BE2C (cell line): ENCODE measurements around the gene ENOX1.

Experiments used
- DNase-seq: peaks from one replicate; pipeline ENCODE4 v3.0.0-alpha.2; 2020
- H3K27me3 ChIP-seq: fragments of 250-450 bp; sonication (Bioruptor Pico); 2 replicates; pipeline ENCODE4 v1.5.1; 2020; ENCODE audit warnings: mild to moderate bottlenecking
- H3K36me3 ChIP-seq: fragments of 250-450 bp; sonication (Bioruptor Pico); 2 replicates; pipeline ENCODE4 v1.5.1; 2020; ENCODE audit warnings: mild to moderate bottlenecking
- H3K4me1 ChIP-seq: fragments of 250-450 bp; sonication (Bioruptor Pico); 2 replicates; pipeline ENCODE4 v1.5.1; 2020
- H3K4me3 ChIP-seq: 2 replicates; pipeline ENCODE4 v1.5.1; 2011; ENCODE audit warnings: low read depth, low read length
- H3K9me3 ChIP-seq: fragments of 250-450 bp; sonication (Bioruptor Pico); 2 replicates; pipeline ENCODE4 v1.5.1; 2020
- TF ChIP-seq, protein P1 (sequence below): IDR thresholded peaks from 2 replicates; pipeline ENCODE4 v1.5.1; 2012; ENCODE audit warnings: mild to moderate bottlenecking, low read depth, low read length

Gene ENOX1

GRCh38 chr13:43221611-43222010 is 565.2 kb downstream of the ENOX1 start:
- TF ChIP-seq, protein P1, sequence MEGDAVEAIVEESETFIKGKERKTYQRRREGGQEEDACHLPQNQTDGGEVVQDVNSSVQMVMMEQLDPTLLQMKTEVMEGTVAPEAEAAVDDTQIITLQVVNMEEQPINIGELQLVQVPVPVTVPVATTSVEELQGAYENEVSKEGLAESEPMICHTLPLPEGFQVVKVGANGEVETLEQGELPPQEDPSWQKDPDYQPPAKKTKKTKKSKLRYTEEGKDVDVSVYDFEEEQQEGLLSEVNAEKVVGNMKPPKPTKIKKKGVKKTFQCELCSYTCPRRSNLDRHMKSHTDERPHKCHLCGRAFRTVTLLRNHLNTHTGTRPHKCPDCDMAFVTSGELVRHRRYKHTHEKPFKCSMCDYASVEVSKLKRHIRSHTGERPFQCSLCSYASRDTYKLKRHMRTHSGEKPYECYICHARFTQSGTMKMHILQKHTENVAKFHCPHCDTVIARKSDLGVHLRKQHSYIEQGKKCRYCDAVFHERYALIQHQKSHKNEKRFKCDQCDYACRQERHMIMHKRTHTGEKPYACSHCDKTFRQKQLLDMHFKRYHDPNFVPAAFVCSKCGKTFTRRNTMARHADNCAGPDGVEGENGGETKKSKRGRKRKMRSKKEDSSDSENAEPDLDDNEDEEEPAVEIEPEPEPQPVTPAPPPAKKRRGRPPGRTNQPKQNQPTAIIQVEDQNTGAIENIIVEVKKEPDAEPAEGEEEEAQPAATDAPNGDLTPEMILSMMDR: no peak
- peaks cover 4% of the 10 kb centered on the region; the same call in 1 of the 2 replicates for H3K4me1 ChIP-seq
- no peaks in the 10 kb centered on the region for H3K9me3 ChIP-seq
- H3K36me3 ChIP-seq: no peaks in the 10 kb centered on the region
- H3K4me3 ChIP-seq: no peak overlapping the region
- DNase-seq: no peak
- no peaks in the 10 kb centered on the region for H3K27me3 ChIP-seq

DNA sequence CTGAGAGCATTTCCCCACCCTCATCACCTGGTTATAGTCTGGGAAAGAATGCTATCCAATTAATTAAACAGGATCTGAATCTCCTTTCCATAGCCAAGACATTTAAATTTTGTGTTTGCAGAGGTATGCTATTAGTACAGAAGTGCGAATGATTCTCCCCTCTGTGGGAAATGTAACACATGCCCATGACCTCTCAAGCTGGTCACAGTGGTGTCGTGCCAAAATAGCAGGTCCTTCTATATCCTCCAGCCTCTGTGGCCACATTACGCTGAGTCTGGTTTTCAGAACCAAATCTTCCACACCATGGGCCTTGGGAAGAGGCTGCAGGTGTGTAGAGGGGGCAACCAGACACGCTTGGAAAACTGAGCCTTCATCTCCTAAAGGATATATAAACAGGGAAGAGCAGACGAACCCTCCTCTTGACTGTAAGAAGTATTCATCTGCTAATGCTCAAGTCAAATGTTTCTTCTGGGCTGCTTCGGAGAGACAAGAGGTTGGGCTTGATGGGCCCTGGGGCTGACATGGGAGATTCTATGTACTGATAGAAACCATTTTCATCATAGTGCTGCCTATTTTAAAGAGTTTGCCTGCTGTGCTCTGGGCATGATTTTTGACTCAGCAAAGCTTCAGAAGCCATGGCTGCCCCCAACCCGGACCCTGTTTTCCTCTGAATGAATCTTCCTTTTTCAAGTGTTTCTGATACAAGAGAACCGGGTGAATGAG is 565.7 kb downstream of the ENOX1 start:
- TF ChIP-seq, protein P1: no peak
- Histone ChIP-seq H3K4me3 (no peak overlapping the region), H3K9me3 (no peaks in the 10 kb centered on the region), H3K27me3 (no peaks in the 10 kb centered on the region), H3K4me1 (peaks cover 4% of the 10 kb centered on the region; the same call in 1 of the 2 replicates), H3K36me3 (no peaks in the 10 kb centered on the region)
- DNase-seq: no peak

- Histone ChIP-seq H3K9me3 (no peaks in the 10 kb centered on the region), H3K4me1 (no peaks in the 10 kb centered on the region), H3K27me3 (no peaks in the 10 kb centered on the region), H3K4me3 (no peak overlapping the region), H3K36me3 (no peaks in the 10 kb centered on the region)
- DNase-seq: no peak
- TF ChIP-seq, protein P1: no peak
Observed at GRCh38 chr13:43214124-43214523, 572.6 kb downstream of the ENOX1 start.

- H3K4me3 ChIP-seq: no peak overlapping the region
- no peaks in the 10 kb centered on the region for H3K9me3 ChIP-seq
- TF ChIP-seq, protein P1: no peak
- no peak for DNase-seq
- H3K36me3 ChIP-seq: no peaks in the 10 kb centered on the region
- H3K27me3 ChIP-seq: no peaks in the 10 kb centered on the region
- no peaks in the 10 kb centered on the region; the same call in 1 of the 2 replicates for H3K4me1 ChIP-seq
Observed at GRCh38 chr13:43206838-43207237, 579.9 kb downstream of the ENOX1 start.

DNA sequence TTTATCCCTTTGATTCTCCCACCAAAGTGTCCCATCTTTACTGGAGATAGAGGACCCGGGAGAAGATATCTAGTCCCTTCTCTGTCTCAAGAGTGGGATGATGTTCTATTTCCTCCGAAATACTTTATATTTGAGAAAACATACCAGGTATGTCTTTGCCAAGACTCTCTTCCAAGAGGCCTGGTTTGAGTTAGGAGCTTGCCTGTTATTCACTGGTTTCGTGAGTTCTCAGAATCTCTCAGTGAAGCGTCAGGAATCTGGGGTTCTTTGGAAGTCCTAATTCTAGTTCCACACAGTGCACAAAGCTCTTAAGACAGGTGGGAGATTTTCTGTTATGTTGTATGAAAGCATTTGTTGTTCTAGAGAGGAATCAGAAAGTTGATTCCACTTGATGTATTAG is 581.4 kb downstream of the ENOX1 start:
- TF ChIP-seq, protein P1: no peak
- H3K4me3 ChIP-seq: no peak overlapping the region
- no peaks in the 10 kb centered on the region for H3K9me3 ChIP-seq
- no peaks in the 10 kb centered on the region; the same call in 1 of the 2 replicates for H3K4me1 ChIP-seq
- DNase-seq: no peak
- H3K27me3 ChIP-seq: no peaks in the 10 kb centered on the region
- no peaks in the 10 kb centered on the region for H3K36me3 ChIP-seq

GRCh38 chr13:43204591-43204990 is 582.2 kb downstream of the ENOX1 start:
- no peak for DNase-seq

More at GRCh38 chr13:43204591-43204990, 582.2 kb downstream of the ENOX1 start:
- Histone ChIP-seq H3K36me3 (no peaks in the 10 kb centered on the region), H3K9me3 (no peaks in the 10 kb centered on the region), H3K4me3 (no peak overlapping the region), H3K27me3 (no peaks in the 10 kb centered on the region), H3K4me1 (no peaks in the 10 kb centered on the region; the same call in 1 of the 2 replicates)
- TF ChIP-seq, protein P1: no peak
